A549 treated with AZD9567 at 1 μM for 4 hours (cell line): ENCODE data around the gene DUSP28. TPM values are rescaled to one million over a fixed set of nuclear protein-coding genes. Genes with fewer than 3 reads are reported as not detected.

Experiments
- total RNA-seq: library from RNA; stranded (reverse); fragments of 200-300 nt; extraction: Qiagen RNA extraction; gene quantifications from 5 replicates; pipeline ENCODE4 v1.2.3, GENCODE V29; 2022; ENCODE audit not compliant: insufficient read depth

Gene DUSP28, protein sequence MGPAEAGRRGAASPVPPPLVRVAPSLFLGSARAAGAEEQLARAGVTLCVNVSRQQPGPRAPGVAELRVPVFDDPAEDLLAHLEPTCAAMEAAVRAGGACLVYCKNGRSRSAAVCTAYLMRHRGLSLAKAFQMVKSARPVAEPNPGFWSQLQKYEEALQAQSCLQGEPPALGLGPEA
- 3.3 to 8.8 TPM (median 8.3 TPM) in 5 replicates for total RNA-seq

GRCh38 chr2:240560084-240560479 lies at the start of gene DUSP28:
DUSP28 (plus strand) TSS chr2:240560357; CDS start chr2:240560685, 328 bp downstream.

DNA sequence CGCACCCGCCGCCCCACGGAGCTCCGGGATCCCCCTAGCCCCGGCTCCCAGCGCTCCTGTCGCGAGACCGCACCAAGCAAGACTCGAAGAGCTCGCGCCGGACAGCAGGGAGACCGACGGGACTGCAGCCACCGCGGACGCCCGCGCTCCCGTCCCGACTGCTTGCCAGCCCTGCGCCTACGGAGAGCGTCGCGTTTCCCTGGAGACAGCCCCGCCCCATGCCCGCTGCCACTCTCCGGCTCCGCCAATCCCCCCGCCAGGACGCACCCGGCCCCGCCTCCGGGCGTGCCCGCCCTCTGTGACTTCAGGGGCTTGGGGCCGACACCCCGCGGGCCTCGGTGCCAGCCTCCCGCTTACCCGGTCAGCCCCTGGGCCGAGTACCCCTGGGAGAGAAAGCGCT lies 2.3 kb upstream of the DUSP28 start, which contains the start of gene ANKMY1:
TSS of gene ANKMY1 (minus strand) at position 181 of the 400 bp plus-strand sequence. CDS start 653 bp downstream, outside the sequence.

DNA sequence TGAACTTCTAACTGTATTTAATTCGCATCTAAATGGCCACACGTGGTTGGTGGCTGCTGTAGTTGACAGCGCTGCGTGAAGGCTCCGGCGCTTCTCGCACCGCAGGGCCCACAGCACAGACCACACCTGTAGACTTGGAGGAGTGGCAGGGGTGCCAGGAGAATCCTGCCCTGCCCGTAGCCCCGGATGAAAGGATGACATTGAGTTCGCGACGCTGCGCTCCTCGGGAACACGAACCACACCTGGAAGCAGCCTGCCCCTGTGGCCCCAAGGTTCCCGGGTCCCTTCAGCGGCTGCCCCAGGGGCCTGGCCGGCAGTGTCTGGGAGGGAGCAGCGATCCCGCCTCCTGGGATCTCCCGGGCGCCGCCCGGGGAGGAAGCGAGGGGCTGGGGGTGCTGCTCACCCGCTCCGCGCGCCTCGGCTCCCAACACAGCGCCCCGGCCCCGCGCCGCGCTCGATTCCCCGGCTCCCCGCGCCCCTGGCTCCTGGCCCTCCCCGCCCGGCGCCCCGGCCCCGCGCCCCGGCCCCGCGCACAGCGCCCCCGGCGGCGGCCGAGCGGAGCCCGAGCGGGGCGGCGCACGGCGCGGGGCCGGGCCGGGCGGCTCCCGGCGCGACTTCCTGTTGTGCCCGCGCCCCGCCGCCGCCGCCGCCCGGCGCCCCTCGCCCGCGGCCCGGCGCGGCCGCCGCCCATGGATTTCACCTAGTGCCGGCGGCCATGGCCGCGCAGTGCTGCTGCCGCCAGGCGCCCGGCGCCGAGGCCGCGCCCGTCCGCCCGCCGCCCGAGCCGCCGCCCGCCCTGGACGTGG lies 7.9 kb downstream of the DUSP28 start, which contains the start of gene RNPEPL1:
TSS of gene RNPEPL1 (plus strand) at position 613 of the 806 bp plus-strand sequence. CDS start at position 716, 103 bp downstream.

GRCh38 chr2:240586198-240586918 lies 26.2 kb downstream of the DUSP28 start, which contains the start of gene CAPN10:
CAPN10 (plus strand) TSS chr2:240586734; CDS start chr2:240586912, 178 bp downstream.

Other genes starting within 250 kb of the DUSP28 start
- 183 to 244 TPM (median 233 TPM) in 5 replicates for gene GPC1, start 124.7 kb upstream of the DUSP28 start, total RNA-seq
- gene ANKMY1, start 2.4 kb upstream of the DUSP28 start, total RNA-seq, result 3.7 to 12.2 TPM (median 11.6 TPM) in 5 replicates
- gene RNPEPL1, start 8.1 kb downstream of the DUSP28 start, total RNA-seq, result 39.3 to 66.8 TPM (median 62.5 TPM) in 5 replicates
- 15.4 to 29.2 TPM (median 25.6 TPM) in 5 replicates for gene CAPN10, start 26.4 kb downstream of the DUSP28 start, total RNA-seq
- 0.79 to 1.4 TPM (median 0.98 TPM) in 5 replicates for gene GPR35, start 65.1 kb downstream of the DUSP28 start, total RNA-seq
- gene AQP12B, start 122.5 kb downstream of the DUSP28 start, total RNA-seq, result not detected in 5 replicates
- gene AQP12A, start 131.5 kb downstream of the DUSP28 start, total RNA-seq, result not detected in 5 replicates